Lower lobe of right lung (tissue), 2 donors: ENCODE results near the gene SMG1. TPM values are rescaled to one million over a fixed set of nuclear protein-coding genes. Genes with fewer than 3 reads are reported as not detected.

ENCODE experiments used
- ATAC-seq, 2 donors: fragments of 200-7000 bp; cut with Tn5 transposase; one replicate each; pipeline ENCODE4 v1.9.1; 2020 to 2022; ENCODE audit warnings: mild to moderate bottlenecking in 2 of 2, moderate library complexity in 2 of 2
- DNase-seq: peaks from one replicate; pipeline ENCODE4 v3.0.0-alpha.2; 2020
- H3K27ac ChIP-seq: fragments of 200-600 bp; one replicate; pipeline ENCODE4 v1.8.0; 2022
- H3K27me3 ChIP-seq: fragments of 200-600 bp; one replicate; pipeline ENCODE4 v1.8.0; 2022; ENCODE audit warnings: low read depth
- H3K36me3 ChIP-seq: fragments of 200-600 bp; one replicate; pipeline ENCODE4 v1.8.0; 2022; ENCODE audit warnings: mild to moderate bottlenecking
- H3K4me1 ChIP-seq: fragments of 200-600 bp; one replicate; pipeline ENCODE4 v1.8.0; 2022
- H3K4me3 ChIP-seq: fragments of 200-600 bp; one replicate; pipeline ENCODE4 v1.8.0; 2022; ENCODE audit warnings: mild to moderate bottlenecking
- H3K9me3 ChIP-seq: fragments of 200-600 bp; one replicate; pipeline ENCODE4 v1.8.0; 2022
- intact Hi-C: fragments of 100-400 bp; cut with DNase I; formaldehyde crosslinking; loops from one replicate; pipeline ENCODE4 v1.11.0; 2022
- total RNA-seq: library from RNA; stranded (reverse); fragmentation: NEBNext Ultra II Directional; extraction: Animal tissue kit (Norgen Biotek cat#: 25700); gene quantifications from one replicate; pipeline ENCODE4 v1.2.1, GENCODE V29; 2021
- TF ChIP-seq, protein P1 (sequence below): fragments of 200-600 bp; IDR thresholded peaks from one replicate; pipeline ENCODE4 v1.8.0; 2022; ENCODE audit warnings: antibody characterized with exemption, mild to moderate bottlenecking
- donor health status: DM: no; HTN: yes; CAD: no; lungs with severe emphysema.

SMG1 gene
- total RNA-seq, 1 donor from 2014 or later, result 89.0 TPM

GRCh38 chr16:18804540-18804939 is 121.7 kb downstream of the SMG1 start:
- Histone ChIP-seq H3K4me3 (no peak overlapping the region), H3K27me3 (no peaks in the 10 kb centered on the region), H3K4me1 (peaks cover 42% of the 10 kb centered on the region), H3K27ac (peak overlapping the region; percentile 32), H3K9me3 (no peaks in the 10 kb centered on the region), H3K36me3 (peaks cover 31% of the 10 kb centered on the region)
- ATAC-seq, result no peak
- TF ChIP-seq, protein P1, sequence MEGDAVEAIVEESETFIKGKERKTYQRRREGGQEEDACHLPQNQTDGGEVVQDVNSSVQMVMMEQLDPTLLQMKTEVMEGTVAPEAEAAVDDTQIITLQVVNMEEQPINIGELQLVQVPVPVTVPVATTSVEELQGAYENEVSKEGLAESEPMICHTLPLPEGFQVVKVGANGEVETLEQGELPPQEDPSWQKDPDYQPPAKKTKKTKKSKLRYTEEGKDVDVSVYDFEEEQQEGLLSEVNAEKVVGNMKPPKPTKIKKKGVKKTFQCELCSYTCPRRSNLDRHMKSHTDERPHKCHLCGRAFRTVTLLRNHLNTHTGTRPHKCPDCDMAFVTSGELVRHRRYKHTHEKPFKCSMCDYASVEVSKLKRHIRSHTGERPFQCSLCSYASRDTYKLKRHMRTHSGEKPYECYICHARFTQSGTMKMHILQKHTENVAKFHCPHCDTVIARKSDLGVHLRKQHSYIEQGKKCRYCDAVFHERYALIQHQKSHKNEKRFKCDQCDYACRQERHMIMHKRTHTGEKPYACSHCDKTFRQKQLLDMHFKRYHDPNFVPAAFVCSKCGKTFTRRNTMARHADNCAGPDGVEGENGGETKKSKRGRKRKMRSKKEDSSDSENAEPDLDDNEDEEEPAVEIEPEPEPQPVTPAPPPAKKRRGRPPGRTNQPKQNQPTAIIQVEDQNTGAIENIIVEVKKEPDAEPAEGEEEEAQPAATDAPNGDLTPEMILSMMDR, result no peak
- intact Hi-C loops, result no loop called here
- DNase-seq, result no peak

DNA sequence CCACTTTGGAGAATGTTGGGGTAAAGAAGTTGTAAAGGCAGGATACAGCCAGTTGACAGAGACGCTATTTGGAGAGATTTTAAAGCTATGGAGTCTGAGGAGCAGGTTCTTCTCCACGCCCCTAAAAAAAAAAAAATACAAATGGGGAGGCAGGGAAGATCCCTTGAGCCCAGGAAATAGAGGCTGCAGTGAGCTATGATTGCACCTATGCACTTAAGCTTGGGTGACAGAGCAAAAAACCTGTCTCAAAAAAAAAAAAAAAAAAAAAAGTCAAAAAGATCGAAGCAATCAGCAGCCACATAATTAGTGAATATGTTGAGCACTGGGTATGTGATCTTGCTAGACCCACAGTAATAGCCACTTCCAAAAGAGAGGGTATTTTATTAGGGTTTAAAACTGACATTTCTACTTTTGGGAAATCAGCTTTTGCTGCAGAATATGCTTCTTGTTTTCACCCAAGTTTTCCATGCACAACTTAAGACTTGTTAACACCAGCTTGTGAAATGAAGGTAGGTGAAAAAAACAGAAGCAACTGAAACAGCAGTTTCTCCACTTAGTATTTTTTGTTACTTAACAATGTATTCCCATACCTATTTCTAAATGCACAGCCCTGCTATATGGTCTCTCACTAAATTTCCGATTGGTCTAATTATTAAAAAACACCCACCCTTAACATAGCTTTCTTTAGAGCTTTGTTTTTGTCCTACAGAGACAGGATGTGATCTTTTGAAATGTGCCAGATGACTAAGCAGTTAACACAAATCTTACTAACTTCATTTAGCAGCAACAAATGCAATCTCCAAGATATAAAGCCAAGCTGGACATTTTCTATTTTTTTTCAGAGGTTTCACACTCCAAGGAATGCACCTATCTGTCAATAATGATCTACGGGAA is 122.4 kb downstream of the SMG1 start:
- Histone ChIP-seq H3K9me3 (no peaks in the 10 kb centered on the region), H3K4me1 (peaks cover 49% of the 10 kb centered on the region), H3K4me3 (no peak overlapping the region), H3K36me3 (peaks cover 24% of the 10 kb centered on the region), H3K27ac (peak overlapping the region; percentile 40), H3K27me3 (no peaks in the 10 kb centered on the region)
- TF ChIP-seq, protein P1, result no peak
- intact Hi-C loops, result no loop called here
- DNase-seq (no peak), ATAC-seq (no peak)

GRCh38 chr16:18802767-18803343 is 123.4 kb downstream of the SMG1 start:
- peaks cover 49% of the 10 kb centered on the region for H3K4me1 ChIP-seq
- ATAC-seq (no peak), DNase-seq (no peak)
- TF ChIP-seq, protein P1, result no peak
- peaks cover 16% of the 10 kb centered on the region for H3K36me3 ChIP-seq
- H3K4me3 ChIP-seq, result peak overlapping the region; percentile 94
- H3K27me3 ChIP-seq, result no peaks in the 10 kb centered on the region
- H3K27ac ChIP-seq, result peak overlapping the region; percentile 40
- intact Hi-C loops, result no loop called here
- no peaks in the 10 kb centered on the region for H3K9me3 ChIP-seq

DNA sequence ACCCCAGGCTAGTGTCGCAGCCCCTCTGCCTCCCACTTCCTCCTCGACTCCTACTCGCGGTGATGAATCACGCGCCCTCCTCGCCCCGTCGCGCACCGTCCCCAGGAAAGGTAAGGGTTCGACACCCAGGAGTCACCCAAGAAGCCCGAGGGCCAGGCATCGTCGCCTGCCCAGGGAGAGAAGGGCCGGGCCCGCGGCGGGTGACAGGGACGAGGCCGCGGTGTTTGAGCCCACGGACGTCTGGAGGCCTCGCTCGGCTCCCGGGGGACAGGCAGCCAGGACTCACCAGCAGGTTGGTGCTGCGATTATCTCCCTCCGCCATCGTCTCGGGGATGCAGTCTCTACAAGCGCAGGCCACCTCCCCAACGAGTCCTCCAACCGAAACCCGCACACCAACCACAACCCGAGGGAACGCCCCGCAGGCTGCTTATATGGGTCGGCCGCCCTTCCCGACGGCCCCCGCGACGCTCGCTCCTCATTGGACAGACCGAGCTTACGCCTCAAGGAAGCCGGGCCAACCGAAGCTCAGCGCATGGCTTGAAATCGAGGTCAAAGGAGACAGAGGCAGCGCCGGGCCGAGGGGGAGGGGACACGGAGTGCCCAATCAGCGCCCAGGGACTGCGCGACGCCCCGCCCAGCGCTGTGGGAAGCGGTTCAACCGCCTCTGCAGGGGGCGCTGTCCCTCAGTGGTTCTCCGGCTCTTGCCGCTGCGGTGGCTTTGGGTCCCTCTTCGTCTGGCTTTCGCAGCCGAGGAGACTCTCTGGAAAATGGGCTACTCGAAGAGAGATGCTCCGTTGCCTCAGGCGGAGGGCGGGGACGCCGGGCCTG is 124.8 kb downstream of the SMG1 start, which contains the start of gene ARL6IP1:
TSS of gene ARL6IP1 (minus strand) at position 405 of the 828 bp plus-strand sequence. CDS start at position 322, 83 bp downstream.
- H3K27ac ChIP-seq, result peak within 1 kb of the TSS; percentile 90
- H3K4me1 ChIP-seq, result peaks cover 49% of the 10 kb centered on the region
- H3K36me3 ChIP-seq, result peaks cover 17% of the 10 kb centered on the region
- no peaks in the 10 kb centered on the region for H3K9me3 ChIP-seq
- DNase-seq (peak; percentile 100), ATAC-seq (peak; percentile 99)
- intact Hi-C loops, result no loop called here
- TF ChIP-seq, protein P1, result peak; percentile 93
- no peaks in the 10 kb centered on the region for H3K27me3 ChIP-seq
- H3K4me3 ChIP-seq, result peak within 1 kb of the TSS; percentile 94

DNA sequence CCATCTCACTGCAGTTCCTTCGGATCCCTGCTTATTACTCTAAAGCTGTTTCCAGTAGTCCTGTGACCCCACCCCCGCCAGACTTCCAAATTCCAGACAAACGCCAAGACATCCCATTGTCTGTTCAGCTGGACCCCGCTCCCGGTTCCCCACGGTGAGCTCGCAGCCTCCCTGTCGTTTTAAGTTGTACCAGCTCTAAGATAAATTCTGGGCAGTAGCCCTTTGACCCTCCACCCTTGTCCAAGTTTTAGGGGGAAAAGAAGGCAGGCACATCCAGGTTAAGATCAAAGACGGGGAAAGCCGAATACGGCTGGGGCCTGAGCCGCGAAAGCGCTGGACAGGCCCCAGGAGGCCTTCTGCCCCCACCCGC is 125.4 kb downstream of the SMG1 start:
- DNase-seq, result no peak
- intact Hi-C loops, result no loop called here

More for the DNA sequence above, 125.4 kb downstream of the SMG1 start:
- TF ChIP-seq, protein P1, result no peak
- Histone ChIP-seq H3K4me1 (peaks cover 49% of the 10 kb centered on the region), H3K9me3 (no peaks in the 10 kb centered on the region), H3K36me3 (peaks cover 23% of the 10 kb centered on the region), H3K27me3 (no peaks in the 10 kb centered on the region), H3K4me3 (peak overlapping the region; percentile 94), H3K27ac (peak overlapping the region; percentile 90)
- ATAC-seq, result no peak
